Fibroblast of skin of left quadriceps (primary cell): Measurements from ENCODE around the gene SCNN1G.

Source experiments
- DNase-seq, 2 experiments: peaks; one replicate each; pipeline ENCODE4 v3.0.0-alpha.2; 2013; ENCODE audit warnings: low read depth in 2 of 2

The SCNN1G gene

DNA sequence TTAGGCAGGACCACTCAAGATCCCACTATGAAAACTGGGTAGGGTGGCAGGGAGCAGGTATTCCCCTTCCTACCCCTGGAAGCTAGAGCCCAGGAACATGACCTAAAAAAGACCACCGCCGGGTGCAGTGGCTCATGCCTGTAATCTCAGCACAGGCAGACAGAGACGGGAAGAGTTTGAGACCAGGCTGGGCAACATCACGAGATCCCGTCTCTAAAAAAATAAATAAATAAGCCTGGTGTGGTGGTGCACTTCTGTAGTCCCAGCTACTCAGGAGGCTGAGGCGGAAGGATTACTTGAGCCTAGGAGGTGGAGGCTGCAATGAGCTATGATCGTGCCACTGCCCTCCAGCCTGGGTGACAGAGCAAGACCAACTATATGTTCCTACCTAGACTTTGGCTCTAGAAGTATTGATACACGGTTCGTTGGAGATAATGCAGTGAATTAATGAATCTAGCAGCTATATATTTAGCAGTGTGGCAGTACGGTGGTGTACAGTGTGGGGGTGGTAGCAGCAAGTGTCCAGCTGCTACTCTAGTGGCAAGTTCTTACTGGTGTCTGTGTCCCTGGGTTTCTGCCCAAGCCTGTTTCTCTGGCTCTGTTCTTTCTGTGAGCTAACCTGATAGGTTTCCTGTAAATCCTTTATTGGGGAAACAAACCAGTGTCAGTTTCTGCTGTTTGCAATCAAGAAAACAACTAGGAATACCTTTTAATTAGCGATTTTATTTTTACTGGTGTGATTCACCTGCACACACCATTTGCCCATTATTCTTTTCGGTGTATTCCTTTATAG is 30.0 kb upstream of the SCNN1G start:
- no peak for DNase-seq

DNA sequence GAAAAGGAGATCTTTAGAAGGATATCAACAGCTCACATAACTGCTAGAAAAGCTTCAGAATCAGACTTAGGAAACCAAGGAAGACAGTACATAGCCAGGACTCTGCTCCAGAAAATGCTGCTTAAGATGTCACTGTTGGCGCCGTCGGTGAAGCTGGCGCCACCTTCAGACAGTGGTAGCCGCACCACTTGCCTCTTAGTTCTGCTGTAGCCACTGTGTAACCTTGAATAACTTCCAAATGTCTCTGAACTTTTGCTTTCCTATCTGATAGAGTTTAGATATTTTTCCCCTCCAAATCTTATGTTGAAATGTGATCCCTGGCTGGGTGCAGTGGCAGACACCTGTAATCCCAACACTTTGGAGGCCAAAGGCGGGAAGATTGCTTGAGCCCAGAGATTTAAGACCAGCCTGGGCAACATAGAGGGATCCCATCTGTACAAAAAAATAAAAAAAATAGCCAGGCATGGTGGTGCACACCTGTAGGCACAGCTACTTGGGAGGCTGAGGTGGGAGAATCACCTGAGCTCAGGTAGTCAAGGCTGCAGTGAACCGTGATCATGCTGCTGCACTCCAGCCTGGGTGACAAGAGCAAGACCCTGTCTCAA is 27.0 kb upstream of the SCNN1G start:
- no peak for DNase-seq

DNA sequence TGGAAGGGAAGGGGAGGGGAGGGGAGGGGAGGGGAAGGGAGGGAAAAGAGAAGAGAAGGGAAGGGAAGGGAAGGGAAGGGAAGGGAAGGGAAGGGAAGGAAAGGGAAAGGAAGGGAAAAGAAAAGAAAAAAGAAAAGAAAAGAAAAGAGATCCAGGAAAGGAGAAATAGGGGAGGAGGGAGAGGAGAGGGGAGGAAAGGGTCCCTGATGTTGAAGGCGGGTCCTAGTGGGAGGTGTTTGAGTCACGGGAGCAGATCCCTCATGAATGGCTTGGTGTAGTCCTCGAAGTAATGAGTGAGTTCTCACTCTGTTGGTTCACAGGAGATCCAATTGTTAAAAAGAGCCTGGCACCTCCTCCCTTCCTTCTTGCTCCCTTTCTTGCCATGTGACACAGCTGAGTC is 26.4 kb upstream of the SCNN1G start:
- no peak for DNase-seq

DNA sequence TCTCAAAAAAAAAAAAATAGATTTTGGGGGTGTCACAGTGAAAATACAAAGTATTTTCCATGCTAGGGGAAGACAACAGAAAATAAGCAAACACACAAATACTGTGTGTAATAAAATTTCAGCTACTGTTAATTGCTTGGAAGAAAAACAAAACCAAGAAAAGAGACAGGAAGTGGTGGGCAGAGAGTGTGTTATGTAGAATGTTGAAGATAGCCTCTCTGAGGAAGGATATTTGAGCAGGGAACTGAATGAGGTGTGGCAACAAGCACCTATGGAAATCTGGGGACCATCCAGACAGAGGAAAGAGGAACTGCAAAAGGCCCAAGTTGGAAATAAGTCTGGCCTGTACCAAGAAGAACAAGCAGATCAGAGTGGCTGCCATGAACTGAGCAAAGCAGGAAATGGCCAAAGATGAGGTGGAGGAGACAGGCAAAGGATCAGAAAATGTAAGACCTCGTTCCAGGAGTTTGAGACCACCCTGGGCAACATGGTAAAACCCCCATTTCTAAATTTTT is 25.5 kb upstream of the SCNN1G start:
- no peak for DNase-seq

DNA sequence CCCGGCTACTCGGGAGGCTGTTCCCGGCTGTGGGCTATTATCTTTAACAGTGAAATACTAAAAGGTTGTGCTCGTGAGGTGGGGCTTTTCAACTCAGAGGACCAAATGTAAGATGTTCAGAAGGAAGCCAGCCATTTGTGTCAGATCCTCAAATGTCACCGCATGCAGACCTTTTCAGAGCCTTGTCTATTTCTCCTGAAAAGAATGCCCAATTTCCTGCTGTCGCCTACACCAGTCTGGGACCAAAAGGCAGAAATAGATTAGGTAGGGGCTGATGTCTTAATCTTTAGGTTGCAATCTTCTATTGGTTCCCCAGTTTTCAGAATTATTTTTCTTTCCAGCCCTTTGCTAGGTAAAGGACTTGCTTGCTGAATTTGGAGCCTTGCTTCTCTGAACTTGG is 24.4 kb upstream of the SCNN1G start:
- no peak for DNase-seq

DNA sequence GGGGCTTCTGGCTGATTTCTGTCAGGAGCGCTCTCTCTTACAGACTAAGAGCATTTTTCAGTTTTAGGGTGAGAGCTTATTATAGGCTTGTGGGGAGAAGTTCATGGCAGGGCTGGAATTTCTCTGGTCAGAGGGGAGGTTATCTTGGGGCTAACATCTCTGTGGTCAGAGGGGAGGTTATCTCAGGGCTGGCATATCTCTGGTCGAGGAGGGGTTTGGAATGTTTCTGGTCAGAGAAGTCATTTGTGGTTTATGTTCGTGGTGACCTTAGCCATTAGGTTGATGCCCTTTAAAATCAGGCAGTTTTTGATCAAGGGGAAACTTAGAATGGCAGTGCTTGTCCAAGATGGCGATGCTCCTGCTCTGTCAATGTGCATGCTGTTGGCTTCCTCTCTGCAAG is 22.5 kb upstream of the SCNN1G start:
- no peak for DNase-seq

DNA sequence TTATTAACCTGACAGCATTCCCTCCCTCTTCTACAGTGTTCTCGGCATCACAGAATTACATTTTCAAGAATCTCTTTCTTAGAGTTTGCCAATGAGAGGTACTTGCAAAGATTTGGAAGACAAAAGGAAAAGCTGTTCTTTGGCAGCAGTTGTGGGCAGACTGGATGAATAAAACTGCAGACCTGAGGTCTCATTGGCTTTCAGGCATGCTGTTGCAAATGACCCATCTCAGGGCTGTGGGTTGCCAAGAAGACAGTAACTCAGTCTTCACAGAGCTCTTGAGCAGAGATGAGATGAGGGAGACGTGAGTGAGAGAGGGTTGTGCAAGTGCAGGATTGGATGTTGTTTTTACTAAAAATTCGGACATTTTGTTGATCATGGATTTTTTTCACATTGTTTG is 22.0 kb upstream of the SCNN1G start:
- DNase-seq = no peak

DNA sequence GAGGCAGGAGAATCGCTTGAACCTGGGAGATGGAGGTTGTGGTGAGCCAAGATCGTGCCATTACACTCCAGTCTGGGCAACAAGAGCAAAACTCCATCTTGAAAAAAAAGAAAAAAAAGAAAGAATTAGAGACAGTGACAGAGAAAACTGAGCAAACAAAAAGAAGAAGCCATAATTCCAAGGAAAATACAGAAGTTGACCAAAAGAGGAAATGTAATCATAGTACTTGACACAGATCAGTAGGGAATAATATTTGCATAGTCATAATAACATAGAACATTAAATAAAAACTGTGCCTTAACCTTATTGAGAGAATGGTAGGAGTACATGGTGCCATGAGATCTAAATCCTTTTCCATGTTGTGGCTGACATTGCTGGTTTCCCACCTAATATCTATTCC is 18.6 kb upstream of the SCNN1G start:
- DNase-seq = no peak

DNA sequence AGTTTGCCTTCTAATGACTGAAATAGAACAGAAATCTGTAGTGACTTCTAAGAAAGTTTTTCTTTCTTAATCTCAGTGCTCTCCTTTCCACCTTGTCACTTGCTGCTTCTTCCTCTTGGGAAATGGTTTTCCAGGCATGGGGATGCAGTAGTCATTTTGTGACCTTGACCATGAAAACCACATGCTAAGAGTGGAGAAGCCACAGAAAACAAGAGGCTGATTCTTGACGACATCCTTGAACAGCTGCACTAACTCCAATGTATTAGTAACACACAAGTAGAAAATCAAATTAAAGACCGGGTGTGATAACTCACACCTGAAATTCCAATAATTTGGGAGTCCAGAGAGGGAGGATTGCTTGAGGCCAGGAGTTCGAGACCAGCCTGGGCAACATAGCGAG is 17.8 kb upstream of the SCNN1G start:
- DNase-seq = no peak

DNA sequence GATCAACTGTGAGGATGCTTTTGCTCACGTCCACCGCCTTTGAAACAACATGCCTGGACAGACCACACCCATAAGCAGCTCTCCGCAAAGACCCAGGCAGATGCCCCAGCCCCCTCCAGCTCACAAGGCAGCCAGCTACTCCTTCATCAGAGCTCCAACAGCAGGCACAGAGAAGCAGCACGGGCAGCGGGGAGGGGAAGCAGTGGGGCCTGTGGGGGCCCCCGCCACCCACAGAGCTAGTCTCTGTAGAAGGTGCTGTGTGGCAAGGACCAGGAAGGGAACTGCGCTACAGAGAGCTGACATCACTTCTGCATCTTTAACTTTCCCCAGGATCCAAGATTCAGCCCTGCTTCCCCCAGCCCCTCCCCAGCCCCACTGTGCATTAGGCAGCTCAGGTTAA is 10.0 kb upstream of the SCNN1G start:
- DNase-seq = no peak

DNA sequence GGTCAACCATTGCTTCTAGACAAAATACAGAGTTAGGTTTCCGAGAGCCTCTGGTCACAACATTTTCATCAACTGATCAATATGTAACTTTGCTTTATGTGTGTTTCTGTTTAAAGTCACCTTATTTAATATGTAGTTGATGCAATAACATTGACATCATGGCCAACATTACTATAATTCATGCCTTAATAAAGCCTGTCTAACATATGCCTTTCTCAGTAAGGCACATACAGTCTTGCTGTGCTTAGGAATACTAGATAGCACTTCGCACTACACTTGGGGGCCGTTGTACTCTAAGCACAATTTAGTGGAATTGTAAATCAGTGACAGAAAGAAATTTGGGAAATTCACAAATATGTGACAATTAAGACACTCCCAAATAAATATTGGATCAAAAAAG is 9.6 kb upstream of the SCNN1G start:
- no peak for DNase-seq

DNA sequence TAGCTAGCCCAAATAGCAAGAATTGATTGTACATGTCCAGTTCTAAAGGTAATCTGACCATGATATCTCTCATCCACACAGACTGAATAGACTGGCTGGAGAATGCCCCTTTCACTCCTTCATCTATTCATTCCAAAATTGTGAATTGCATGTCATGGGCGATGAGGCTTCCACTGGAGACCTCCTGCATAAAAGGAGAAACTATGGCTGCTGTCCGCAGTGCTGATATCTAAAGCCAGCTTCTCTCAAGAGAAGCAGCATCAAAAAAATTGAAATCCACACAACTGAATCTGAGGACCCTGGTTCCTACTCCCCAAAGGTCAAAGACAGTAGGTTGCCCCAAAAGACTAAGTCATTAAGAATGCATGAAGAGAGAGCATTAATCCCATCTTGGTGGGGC is 7.9 kb upstream of the SCNN1G start:
- no peak for DNase-seq

DNA sequence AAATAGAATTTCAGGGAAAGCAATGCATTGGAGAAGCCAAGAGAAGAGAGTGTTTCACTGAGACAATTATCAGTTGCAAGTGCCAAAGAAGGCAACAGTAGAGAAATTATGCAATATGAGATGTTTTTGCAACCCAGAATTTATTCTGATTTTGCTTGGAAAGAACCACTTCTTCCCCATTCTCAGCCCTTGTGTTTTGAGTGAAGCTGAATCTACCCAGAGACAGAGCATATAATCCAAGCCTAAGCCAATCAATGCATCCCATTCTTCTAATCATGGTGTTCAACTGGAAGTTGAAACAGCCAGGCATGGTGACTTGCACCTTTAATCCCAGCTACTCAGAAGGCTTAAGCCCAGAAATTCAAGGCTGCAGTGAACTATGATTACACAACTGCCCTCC is 6.9 kb upstream of the SCNN1G start:
- DNase-seq = no peak

DNA sequence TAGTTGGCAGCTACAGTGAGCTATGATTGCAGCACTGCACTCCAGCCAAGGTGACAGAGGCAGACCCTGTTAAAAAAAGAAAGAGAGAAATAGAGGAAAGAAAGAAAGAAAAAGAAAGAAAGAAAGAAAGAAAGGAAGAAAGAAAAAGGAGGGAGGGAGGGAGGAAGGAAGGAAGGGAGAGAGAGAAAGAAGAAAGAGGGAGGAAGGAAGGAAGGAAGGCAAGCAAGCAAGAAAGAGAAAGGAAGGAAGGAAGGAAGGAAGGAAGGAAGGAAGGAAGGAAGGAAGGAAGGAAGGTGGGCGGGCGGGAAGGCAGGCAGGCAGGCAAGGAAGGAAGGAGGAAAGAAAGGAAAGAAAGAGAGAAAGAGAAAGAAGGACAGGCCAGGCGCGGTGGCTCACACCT is 1.0 kb upstream of the SCNN1G start:
- no peak for DNase-seq

DNA sequence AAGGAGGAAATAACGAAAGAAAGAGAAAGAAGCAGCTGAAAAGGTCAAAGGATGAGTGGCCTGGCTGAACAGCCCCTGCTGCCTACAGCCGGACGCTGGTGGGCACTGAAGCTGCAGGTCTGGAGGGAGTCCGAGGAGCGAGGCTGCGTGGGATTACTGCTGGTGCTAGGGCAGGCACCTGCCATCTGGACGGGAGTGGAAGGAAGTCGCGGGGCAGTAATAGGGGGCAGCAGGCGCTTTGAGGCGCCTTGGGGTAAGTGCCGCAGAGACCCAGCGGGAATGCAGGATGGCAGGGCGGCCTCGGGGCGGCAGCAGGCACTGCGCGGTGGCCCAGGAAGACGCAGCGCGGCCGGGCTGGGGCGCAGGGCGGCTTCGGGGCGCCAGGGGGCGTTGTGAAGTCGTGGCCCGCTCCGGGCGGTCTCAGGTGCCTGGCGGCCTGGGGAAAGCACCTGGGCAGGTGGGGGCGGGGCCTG is 303 bp upstream of the SCNN1G start:
- no peak for DNase-seq

DNA sequence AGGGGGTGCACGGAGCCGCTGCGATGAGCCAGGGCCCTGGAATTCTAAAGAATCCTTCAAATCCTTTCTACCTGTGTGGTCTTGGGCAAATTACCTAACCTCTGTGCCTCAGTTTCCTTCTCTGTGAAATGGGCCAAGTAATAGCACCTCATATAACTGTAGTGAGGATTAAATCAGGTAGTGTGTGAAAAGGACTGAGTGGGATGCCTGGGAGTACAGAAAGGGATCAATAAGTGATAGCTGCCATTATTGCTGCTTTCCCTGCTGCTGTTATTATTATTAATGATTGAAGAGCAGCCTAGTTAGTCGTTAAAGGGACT is 958 bp downstream of the SCNN1G start:
- no peak for DNase-seq

DNA sequence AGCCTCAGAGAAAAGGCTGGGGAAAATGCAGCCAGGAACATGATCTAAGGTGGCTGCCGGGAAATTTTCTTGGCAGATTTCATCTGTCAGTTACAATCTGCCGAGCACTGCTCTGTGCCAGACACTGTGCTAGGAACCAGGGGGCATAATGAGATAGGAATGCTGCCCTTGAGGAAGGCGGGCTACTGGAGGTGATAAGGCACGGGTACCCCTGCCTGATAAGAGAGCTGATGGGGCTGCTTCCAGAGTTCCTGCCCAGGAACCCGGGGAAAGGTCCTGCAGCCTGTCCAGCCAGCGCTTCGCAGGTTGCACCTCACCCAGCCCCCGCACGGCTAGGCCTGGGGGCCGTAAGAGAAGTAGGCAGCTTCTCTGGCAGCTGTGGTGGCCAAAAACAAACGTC is 3.1 kb downstream of the SCNN1G start:
- DNase-seq = no peak

DNA sequence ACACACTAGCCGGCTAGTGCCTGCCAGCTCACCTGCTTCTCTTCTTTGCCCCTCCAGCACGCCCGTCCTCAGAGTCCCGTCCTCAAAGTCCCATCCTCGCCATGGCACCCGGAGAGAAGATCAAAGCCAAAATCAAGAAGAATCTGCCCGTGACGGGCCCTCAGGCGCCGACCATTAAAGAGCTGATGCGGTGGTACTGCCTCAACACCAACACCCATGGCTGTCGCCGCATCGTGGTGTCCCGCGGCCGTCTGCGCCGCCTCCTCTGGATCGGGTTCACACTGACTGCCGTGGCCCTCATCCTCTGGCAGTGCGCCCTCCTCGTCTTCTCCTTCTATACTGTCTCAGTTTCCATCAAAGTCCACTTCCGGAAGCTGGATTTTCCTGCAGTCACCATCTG is 3.6 kb downstream of the SCNN1G start:
- DNase-seq = no peak

DNA sequence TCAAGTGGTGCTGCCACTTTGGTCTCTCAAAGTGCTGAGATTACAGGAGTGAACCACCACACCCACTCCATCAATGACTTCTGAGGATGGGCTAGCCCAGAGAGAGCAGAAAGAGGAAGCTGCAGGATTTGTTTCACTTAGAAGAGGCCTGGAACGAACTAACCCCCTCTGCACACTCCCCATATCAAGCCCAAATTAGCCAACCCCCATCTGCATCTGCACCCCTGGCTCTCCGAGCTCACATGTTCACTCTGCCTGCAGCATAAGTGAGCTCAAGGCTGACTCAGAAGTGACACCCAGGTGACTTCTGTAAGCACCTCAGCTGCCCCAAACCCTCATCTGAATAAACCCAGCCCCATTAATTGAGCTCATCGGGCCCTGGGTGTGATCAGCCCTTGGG is 4.8 kb downstream of the SCNN1G start:
- DNase-seq = no peak

DNA sequence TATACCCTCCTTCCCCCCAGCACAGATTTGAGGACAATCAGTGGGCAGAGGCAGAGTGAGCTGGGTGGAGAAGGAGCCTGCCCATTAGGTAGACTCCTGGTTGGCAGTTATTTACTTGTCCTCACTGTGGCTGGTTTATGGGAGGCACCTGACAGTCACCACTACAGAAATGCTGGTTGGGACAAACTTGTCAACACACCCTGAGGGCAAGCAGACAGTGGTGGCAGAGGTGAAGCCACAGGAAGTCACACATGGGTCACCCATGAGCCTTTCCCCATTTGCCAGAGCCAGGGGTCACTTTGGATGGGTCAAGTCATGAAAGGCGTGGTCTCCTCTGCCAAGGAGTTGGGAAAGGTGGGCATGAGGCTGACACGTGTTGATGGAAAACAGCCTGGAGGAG is 6.4 kb downstream of the SCNN1G start:
- no peak for DNase-seq

DNA sequence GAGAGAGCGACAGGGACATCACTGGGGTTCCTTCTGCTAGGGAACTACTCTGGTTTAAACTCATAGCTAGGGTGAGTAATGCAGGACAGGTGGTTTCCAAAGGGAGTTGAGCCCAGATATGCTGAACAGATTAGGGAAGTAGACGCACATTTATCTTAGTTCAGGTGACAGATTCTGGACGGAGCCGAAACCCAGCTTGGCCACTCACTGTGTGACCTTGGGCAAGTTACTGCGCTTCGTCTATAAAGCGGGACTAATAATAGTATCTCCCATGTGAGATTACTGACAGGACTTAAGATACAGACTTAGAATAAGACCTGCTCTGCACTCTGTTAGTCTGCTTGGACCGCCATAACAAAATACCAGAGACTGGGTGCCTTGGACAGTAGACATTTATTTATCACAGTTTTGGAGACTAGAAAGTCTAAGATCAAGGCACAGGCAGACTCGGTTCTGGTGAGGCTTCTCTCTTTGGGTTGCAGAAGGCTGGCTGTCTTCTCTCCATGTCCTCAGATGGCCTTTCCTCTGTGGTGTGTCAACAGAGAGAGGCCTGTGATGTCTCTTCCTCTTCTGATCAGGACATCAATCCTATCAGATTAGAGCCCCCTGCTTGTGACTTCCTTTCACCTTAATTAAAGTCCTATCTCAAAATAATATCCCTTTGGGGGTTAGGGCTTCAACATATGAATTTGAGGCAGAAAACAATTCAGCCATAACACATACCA is 12.1 kb downstream of the SCNN1G start:
- no peak for DNase-seq

DNA sequence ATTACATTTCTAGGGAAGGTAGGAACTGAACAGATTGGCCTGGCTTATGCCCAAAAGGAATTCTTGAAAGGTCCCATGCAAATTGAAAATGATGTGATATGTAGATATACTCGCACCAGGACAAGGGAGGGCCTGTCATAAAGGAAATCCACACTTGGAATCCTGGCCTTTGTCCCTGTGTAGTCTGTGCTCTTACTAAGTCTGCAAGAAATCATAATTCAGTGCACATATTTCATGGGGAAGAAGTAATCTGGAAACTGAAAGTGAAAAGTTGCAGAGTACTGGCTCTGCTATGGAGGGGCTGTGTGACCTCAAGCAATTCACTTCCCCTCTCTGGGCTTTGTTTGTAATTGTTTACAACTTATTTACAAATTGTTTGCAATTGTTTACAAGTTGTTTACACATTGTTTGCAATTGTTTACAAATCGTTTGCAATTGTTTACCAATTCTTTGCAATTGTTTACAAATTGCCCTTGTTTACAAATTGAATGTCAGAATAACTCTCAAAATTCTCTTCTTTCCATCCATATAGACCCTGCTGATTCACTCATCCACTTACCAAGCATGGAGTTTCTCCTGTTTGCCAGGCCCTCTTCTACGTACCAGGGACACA is 12.9 kb downstream of the SCNN1G start:
- DNase-seq = no peak

DNA sequence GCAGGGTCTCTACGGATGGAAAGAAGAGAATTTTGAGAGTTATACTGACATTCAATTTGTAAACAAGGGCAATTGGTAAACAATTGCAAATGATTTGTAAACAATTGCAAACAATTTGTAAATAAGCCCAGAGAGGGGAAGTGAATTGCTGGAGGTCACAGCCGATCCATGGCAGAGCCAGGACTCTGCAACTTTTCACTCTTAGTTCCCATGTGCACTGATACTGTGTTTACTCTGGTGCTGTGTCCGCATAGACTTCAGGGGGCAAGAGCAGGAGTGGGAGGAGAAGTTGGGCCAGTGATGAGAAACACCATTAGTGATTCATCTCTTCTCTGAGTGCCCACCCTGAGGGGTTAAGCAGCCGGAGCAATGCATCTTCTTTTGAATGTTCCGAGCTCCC is 14.0 kb downstream of the SCNN1G start:
- no peak for DNase-seq
